Activated CD4-positive, alpha-beta T cell treated with anti-CD3 and anti-CD28 coated beads for 36 hours (primary cell): ENCODE results near the gene CYP39A1. TPM values are rescaled to one million over a fixed set of nuclear protein-coding genes. Genes with fewer than 3 reads are reported as not detected.

Source experiments
- ATAC-seq: fragments of 200-7000 bp; cut with Tn5 transposase; one replicate; pipeline ENCODE4 v1.10.0; 2021; ENCODE audit warnings: mild to moderate bottlenecking, moderate library complexity
- CTCF ChIA-PET: fragments of 350-600 bp; sonication (Branson Sonifier 250); formaldehyde crosslinking; loops from one replicate; lab custom pipeline; 2021; ENCODE audit warnings: antibody characterized with exemption; lab: Charles Lee
- POLR2A ChIA-PET: fragments of 350-600 bp; sonication (Branson Sonifier 250); formaldehyde crosslinking; loops from one replicate; lab custom pipeline; 2021; ENCODE audit warnings: antibody characterized with exemption, inconsistent platforms; lab: Charles Lee
- DNase-seq: peaks from one replicate; pipeline ENCODE4 v3.0.0-alpha.2; 2020
- H3K27ac Mint-ChIP-seq: one replicate; pipeline ENCODE4 v1.8.0; 2021; ENCODE audit warnings: mixed read lengths
- H3K27me3 Mint-ChIP-seq: one replicate; pipeline ENCODE4 v1.8.0; 2021; ENCODE audit warnings: mixed read lengths
- H3K36me3 Mint-ChIP-seq: one replicate; pipeline ENCODE4 v1.8.0; 2021; ENCODE audit warnings: low read depth, mixed read lengths
- H3K4me1 Mint-ChIP-seq: one replicate; pipeline ENCODE4 v1.8.0; 2021; ENCODE audit warnings: mixed read lengths
- H3K4me3 Mint-ChIP-seq: one replicate; pipeline ENCODE4 v1.8.0; 2021; ENCODE audit warnings: mild to moderate bottlenecking, moderate library complexity, mixed read lengths
- H3K9me3 Mint-ChIP-seq: one replicate; pipeline ENCODE4 v1.8.0; 2021; ENCODE audit warnings: low read depth, mixed read lengths
- intact Hi-C, 2 experiments: fragments of 100-400 bp; cut with DNase I in 1 of 2; cut with micrococcal nuclease in 1 of 2; formaldehyde crosslinking; loops; one replicate each; pipeline versions ENCODE4 v1.14.2 to v1.15.1; 2022 to 2024; cut with DNase I, micrococcal nuclease
- total RNA-seq, 2 experiments: library from RNA; stranded (reverse); gene quantifications; one replicate each; pipeline ENCODE4 v1.2.3, GENCODE V29; 2021

CYP39A1 gene
- total RNA-seq, 2 experiments from 2014 or later: not detected

DNA sequence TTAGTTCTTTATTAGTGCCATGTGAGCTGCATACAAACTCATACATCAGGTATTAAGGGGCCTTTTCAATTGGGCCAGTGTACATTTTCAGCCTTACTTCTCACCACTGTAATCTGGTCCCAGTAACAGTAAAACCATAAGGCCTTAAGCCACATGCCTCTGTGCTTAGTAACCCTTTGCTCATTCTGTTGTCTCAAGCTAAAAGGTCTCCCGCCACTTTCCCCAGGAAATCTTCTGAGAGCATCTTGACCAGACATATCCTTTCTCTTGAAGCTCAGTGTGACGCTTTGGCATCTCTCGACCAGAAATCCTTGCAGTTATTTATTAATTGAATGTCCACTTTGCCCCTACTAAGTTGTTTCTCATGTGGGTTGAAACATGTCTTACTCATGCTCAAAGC lies 68.0 kb downstream of the CYP39A1 start:
- CTCF ChIA-PET: interaction anchor here (0.8 kb wide), 1 partner anchor 401 kb away, joined by 3 read pairs; no protein-coding TSS in a partner anchor
- H3K4me1 Mint-ChIP-seq: no peaks in the 10 kb centered on the region

GRCh38 chr6:46583721-46584120 lies 68.9 kb downstream of the CYP39A1 start:
- POLR2A ChIA-PET: no interaction called here
- CTCF ChIA-PET: no interaction called here
- H3K4me1 Mint-ChIP-seq: no peaks in the 10 kb centered on the region

More for the DNA sequence above, 68.0 kb downstream of the CYP39A1 start:
- Mint-ChIP-seq H3K4me3 (no peak overlapping the region), H3K9me3 (no peaks in the 10 kb centered on the region), H3K36me3 (no peaks in the 10 kb centered on the region), H3K27ac (no peak overlapping the region), H3K27me3 (peaks cover 12% of the 10 kb centered on the region)
- POLR2A ChIA-PET: no interaction called here
- ATAC-seq (no peak), DNase-seq (no peak)
- intact Hi-C loops: no loop called here

DNA sequence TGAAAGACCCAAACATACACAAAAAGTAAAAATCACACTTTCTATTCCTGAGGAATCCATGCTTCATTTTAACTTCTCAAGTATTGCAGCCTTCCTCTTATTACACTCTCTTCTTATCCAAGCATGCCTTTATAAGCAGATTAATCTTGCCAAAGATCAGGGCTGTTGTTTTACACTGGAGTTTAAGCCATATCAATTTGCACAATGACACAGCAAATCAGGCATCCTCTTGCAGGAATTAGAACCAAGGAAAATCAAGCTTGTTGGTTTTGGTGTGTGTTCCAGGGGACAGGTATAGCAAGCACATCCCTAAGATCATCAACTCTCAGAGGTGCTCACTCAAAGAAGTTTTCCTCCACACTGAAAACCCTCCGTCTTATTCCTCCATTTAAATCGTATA lies 69.5 kb downstream of the CYP39A1 start:
- Mint-ChIP-seq H3K27me3 (peaks cover 8% of the 10 kb centered on the region), H3K4me1 (no peaks in the 10 kb centered on the region), H3K27ac (no peak overlapping the region), H3K36me3 (no peaks in the 10 kb centered on the region), H3K4me3 (no peak overlapping the region), H3K9me3 (no peaks in the 10 kb centered on the region)
- POLR2A ChIA-PET: no interaction called here
- intact Hi-C loops: no loop called here
- DNase-seq (no peak), ATAC-seq (no peak)
- CTCF ChIA-PET: no interaction called here

More at GRCh38 chr6:46583721-46584120, 68.9 kb downstream of the CYP39A1 start:
- H3K27ac Mint-ChIP-seq: no peak overlapping the region
- DNase-seq (no peak), ATAC-seq (no peak)
- H3K36me3 Mint-ChIP-seq: no peaks in the 10 kb centered on the region
- peaks cover 8% of the 10 kb centered on the region for H3K27me3 Mint-ChIP-seq
- no peak overlapping the region for H3K4me3 Mint-ChIP-seq
- intact Hi-C loops: no loop called here
- H3K9me3 Mint-ChIP-seq: no peaks in the 10 kb centered on the region

GRCh38 chr6:46581459-46582177 lies 71.0 kb downstream of the CYP39A1 start:
- POLR2A ChIA-PET: interaction anchor here (0.7 kb wide), 1 partner anchor 377 kb away, joined by 8 read pairs; no protein-coding TSS in a partner anchor
- intact Hi-C loops: no loop called here
- no peak for ATAC-seq
- Mint-ChIP-seq H3K36me3 (no peaks in the 10 kb centered on the region), H3K9me3 (no peaks in the 10 kb centered on the region), H3K27ac (no peak overlapping the region), H3K4me1 (no peaks in the 10 kb centered on the region), H3K27me3 (peaks cover 8% of the 10 kb centered on the region), H3K4me3 (no peak overlapping the region)
- no peak for DNase-seq
- CTCF ChIA-PET: interaction anchor here (0.6 kb wide), 1 partner anchor 170 kb away, joined by 3 read pairs; no protein-coding TSS in a partner anchor

DNA sequence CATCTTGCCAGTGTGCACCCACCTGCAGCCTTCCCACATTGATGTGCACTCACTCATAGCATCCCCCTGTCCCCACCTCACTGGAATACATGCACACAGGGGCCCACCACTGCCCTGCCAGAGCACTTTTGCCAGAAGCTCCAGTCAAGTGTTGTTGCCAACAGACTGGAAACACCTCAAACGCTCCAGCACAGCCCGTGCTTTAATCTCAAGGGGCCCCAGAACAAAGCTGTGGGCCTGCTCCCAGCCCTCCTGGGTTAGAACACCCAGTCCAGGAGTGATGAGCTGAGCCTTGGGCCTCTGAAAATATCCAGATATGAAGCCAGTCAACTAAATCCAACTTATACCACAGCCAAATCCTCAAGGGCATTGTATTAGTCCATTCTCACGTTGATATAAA lies 77.1 kb downstream of the CYP39A1 start:
- Mint-ChIP-seq H3K4me1 (no peaks in the 10 kb centered on the region), H3K27me3 (peaks cover 14% of the 10 kb centered on the region), H3K9me3 (peaks cover 3% of the 10 kb centered on the region), H3K36me3 (no peaks in the 10 kb centered on the region), H3K4me3 (no peak overlapping the region), H3K27ac (no peak overlapping the region)
- DNase-seq (no peak), ATAC-seq (no peak)
- POLR2A ChIA-PET: no interaction called here
- intact Hi-C loops: no loop called here
- CTCF ChIA-PET: no interaction called here

DNA sequence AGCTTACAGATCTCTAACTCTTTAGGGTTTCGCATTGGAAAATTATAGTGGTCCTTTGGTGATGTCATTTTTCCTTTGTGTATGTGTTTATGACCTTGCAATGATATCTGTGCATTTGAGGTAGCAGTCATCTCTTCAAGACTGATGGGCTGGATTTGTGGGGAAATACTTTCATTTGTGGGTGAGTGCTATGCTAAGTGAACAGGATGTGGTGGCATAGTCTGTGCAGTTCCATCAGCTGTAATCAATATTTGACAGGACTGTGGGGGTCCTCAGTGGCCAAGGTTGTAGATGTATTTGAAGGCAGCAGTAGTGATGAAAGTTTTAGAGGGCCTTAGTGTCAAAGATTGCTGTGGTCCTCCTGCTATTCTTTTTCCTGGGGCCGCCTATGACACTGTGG lies 79.5 kb downstream of the CYP39A1 start:
- Mint-ChIP-seq H3K9me3 (peaks cover 3% of the 10 kb centered on the region), H3K4me3 (no peak overlapping the region), H3K27ac (no peak overlapping the region), H3K36me3 (no peaks in the 10 kb centered on the region), H3K4me1 (no peaks in the 10 kb centered on the region), H3K27me3 (peaks cover 16% of the 10 kb centered on the region)
- ATAC-seq: no peak
- CTCF ChIA-PET: interaction anchor here (1.1 kb wide), 1 partner anchor 13 kb away, joined by 4 read pairs; no protein-coding TSS in a partner anchor
- POLR2A ChIA-PET: no interaction called here
- no peak for DNase-seq
- intact Hi-C loops: no loop called here

DNA sequence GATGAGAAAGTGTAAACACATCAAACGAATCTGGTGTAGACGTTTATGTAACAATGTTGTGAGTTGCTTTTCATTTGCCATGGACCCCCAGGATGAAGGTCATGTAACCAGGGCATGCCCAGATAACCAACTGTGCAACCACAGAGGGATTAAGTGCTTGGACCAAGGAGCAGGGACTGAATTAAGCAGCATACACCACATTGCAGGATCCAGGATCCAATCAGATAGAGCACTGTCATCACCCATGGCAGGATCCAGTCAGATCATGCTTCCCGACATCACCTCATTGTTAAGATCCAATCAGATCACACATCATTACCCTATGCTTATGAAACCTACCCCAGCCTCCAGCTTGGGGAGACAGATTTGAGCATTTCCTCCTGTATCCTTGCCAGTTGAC lies 87.1 kb downstream of the CYP39A1 start:
- ChIA-PET POLR2A (no interaction called here), CTCF (no interaction called here)
- no peaks in the 10 kb centered on the region for H3K4me1 Mint-ChIP-seq
- H3K27ac Mint-ChIP-seq: no peak overlapping the region
- H3K36me3 Mint-ChIP-seq: no peaks in the 10 kb centered on the region
- H3K4me3 Mint-ChIP-seq: no peak overlapping the region
- no peak for ATAC-seq
- H3K9me3 Mint-ChIP-seq: peaks cover 2% of the 10 kb centered on the region
- no peak for DNase-seq
- intact Hi-C loops: no loop called here
- peaks cover 13% of the 10 kb centered on the region for H3K27me3 Mint-ChIP-seq

DNA sequence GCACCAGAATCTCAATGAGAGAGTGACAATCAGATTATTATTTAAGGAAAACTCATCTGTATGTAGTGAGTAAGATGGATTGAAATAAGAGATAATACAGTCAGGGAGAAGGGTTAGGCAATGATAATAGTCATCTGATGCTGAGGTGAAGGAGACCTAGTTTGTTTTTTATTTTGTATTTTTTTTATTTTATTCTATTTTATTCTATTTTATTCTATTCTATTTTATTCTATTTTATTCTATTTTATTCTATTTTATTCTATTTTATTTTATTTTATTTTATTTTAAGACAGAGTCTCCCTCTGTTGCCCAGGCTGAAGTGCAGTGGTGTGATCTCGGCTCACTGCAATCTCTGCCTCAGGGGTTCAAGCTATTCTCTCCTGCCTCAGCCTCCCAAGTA lies 88.7 kb downstream of the CYP39A1 start:
- Mint-ChIP-seq H3K27me3 (peaks cover 12% of the 10 kb centered on the region), H3K4me3 (no peak overlapping the region), H3K27ac (no peak overlapping the region), H3K9me3 (peaks cover 2% of the 10 kb centered on the region), H3K4me1 (no peaks in the 10 kb centered on the region), H3K36me3 (no peaks in the 10 kb centered on the region)
- intact Hi-C loops: no loop called here
- no peak for DNase-seq
- no peak for ATAC-seq
- POLR2A ChIA-PET: no interaction called here
- CTCF ChIA-PET: no interaction called here

DNA sequence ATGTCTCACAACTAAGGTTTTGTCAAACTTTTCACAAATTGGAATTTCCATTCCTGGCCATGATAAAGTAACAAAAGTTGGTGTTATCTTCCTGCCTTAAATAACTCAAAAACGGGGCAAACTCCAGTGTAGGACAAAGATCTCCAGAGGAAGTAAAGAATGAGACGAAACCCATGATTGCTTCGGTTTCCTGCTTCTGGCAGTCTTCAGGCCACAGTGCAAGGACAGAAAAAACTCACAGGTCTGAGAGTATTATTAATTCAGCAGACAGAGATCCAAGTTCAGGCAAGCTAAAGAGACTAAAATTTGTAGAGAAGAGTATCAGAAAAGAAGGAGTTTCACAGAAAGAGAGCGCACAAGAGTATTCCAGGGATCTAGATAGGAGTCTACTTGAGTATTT lies 96.6 kb downstream of the CYP39A1 start:
- H3K27ac Mint-ChIP-seq: no peak overlapping the region
- ChIA-PET POLR2A (no interaction called here), CTCF (no interaction called here)
- no peak for ATAC-seq
- intact Hi-C loops: no loop called here
- H3K4me3 Mint-ChIP-seq: no peak overlapping the region
- H3K36me3 Mint-ChIP-seq: no peaks in the 10 kb centered on the region
- DNase-seq: no peak
- peaks cover 13% of the 10 kb centered on the region for H3K27me3 Mint-ChIP-seq
- no peaks in the 10 kb centered on the region for H3K9me3 Mint-ChIP-seq
- H3K4me1 Mint-ChIP-seq: no peaks in the 10 kb centered on the region

GRCh38 chr6:46555129-46555528 lies 97.5 kb downstream of the CYP39A1 start:
- no peak for DNase-seq
- CTCF ChIA-PET: no interaction called here
- no peak for ATAC-seq
- no peak overlapping the region for H3K4me3 Mint-ChIP-seq
- H3K27ac Mint-ChIP-seq: no peak overlapping the region
- POLR2A ChIA-PET: no interaction called here
- intact Hi-C loops: no loop called here
- no peaks in the 10 kb centered on the region for H3K4me1 Mint-ChIP-seq
- no peaks in the 10 kb centered on the region for H3K36me3 Mint-ChIP-seq
- H3K9me3 Mint-ChIP-seq: no peaks in the 10 kb centered on the region
- peaks cover 15% of the 10 kb centered on the region for H3K27me3 Mint-ChIP-seq

GRCh38 chr6:46549155-46549554 lies 103.5 kb downstream of the CYP39A1 start:
- H3K4me1 Mint-ChIP-seq: no peaks in the 10 kb centered on the region
- ChIA-PET POLR2A (interaction anchor here (1.1 kb wide), 1 partner anchor 10 kb away, joined by 3 read pairs; no protein-coding TSS in a partner anchor), CTCF (no interaction called here)
- DNase-seq: no peak
- H3K36me3 Mint-ChIP-seq: no peaks in the 10 kb centered on the region
- intact Hi-C loops: no loop called here
- no peaks in the 10 kb centered on the region for H3K9me3 Mint-ChIP-seq
- H3K4me3 Mint-ChIP-seq: no peak overlapping the region
- H3K27ac Mint-ChIP-seq: no peak overlapping the region
- ATAC-seq: no peak
- peaks cover 14% of the 10 kb centered on the region for H3K27me3 Mint-ChIP-seq

DNA sequence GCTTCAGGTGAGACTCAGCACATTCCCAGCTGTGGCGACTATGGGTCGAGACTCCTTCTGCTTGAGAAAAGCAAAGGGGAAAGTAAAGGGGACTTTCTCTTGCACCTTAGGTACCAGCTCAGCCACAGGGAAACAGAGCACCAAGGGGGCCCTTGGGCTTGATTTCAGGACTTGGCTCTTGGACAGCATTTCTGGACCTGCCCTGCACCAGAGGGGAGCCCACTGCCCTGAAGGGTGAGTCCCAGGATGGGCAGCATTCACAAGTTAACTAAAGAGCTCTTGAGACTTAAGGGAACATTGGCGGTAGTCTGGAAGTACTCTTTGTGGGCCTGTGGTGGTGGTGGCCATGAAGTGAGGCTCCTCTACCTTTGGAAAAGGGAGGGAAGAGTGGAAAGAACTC lies 111.1 kb downstream of the CYP39A1 start:
- H3K9me3 Mint-ChIP-seq: peaks cover 3% of the 10 kb centered on the region
- H3K4me1 Mint-ChIP-seq: no peaks in the 10 kb centered on the region
- ChIA-PET POLR2A (no interaction called here), CTCF (no interaction called here)
- DNase-seq: no peak
- H3K27me3 Mint-ChIP-seq: peaks cover 16% of the 10 kb centered on the region
- H3K4me3 Mint-ChIP-seq: no peak overlapping the region
- intact Hi-C loops: no loop called here
- H3K36me3 Mint-ChIP-seq: no peaks in the 10 kb centered on the region
- ATAC-seq: no peak
- no peak overlapping the region for H3K27ac Mint-ChIP-seq
